Omental fat pad (tissue), 4 donors: ENCODE results near the gene IFNL1. TPM values are rescaled to one million over a fixed set of nuclear protein-coding genes. Genes with fewer than 3 reads are reported as not detected.

Experiments used
- ATAC-seq: fragments of 150-250 bp; one replicate; pipeline ENCODE4 v1.9.1; 2016; ENCODE audit warnings: mild to moderate bottlenecking, moderate library complexity; ENCODE audit not compliant: low FRiP score
- DNase-seq: peaks from one replicate; pipeline ENCODE4 v3.0.0-alpha.2; 2019; ENCODE audit warnings: low spot score
- total RNA-seq, 4 donors: library from RNA; depleted of rRNA; stranded (reverse); fragments of >200 nt; gene quantifications; one replicate each; pipeline ENCODE4 v1.1.0, GENCODE V29; 2016
- TF ChIP-seq, protein P1 (sequence below), 3 donors: fragments of 450-650 bp; IDR thresholded peaks; one replicate each; pipeline ENCODE4 v1.5.1; 2016 to 2017; ENCODE audit warnings: antibody characterized with exemption in 3 of 3, mild to moderate bottlenecking in 3 of 3, moderate library complexity in 2 of 3

The IFNL1 gene
- total RNA-seq, 4 donors from 2014 or later = not detected

DNA sequence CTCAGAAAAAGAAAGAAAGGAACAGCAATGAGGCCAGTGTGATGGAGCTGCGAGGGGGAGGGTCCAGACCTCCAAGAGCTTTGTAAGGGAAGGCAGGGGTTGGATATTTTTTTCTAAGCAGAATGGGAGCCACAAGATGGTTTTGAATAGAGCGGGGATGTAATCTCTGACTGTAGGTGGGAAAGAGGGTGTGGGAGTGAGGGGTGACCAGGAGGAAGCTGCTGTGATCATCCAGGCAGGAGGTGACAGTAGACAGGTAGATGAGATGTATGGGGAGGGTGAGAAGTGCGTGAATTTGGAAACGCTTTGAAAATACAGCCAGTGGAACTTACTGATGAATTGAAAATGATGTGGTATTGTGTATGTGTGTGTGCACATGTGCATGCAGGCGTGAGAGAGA lies 20.6 kb upstream of the IFNL1 start:
- TF ChIP-seq, protein P1, sequence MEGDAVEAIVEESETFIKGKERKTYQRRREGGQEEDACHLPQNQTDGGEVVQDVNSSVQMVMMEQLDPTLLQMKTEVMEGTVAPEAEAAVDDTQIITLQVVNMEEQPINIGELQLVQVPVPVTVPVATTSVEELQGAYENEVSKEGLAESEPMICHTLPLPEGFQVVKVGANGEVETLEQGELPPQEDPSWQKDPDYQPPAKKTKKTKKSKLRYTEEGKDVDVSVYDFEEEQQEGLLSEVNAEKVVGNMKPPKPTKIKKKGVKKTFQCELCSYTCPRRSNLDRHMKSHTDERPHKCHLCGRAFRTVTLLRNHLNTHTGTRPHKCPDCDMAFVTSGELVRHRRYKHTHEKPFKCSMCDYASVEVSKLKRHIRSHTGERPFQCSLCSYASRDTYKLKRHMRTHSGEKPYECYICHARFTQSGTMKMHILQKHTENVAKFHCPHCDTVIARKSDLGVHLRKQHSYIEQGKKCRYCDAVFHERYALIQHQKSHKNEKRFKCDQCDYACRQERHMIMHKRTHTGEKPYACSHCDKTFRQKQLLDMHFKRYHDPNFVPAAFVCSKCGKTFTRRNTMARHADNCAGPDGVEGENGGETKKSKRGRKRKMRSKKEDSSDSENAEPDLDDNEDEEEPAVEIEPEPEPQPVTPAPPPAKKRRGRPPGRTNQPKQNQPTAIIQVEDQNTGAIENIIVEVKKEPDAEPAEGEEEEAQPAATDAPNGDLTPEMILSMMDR (IDR thresholded peaks at IDR 0.05) = no peak
- ATAC-seq (no peak), DNase-seq (no peak)

DNA sequence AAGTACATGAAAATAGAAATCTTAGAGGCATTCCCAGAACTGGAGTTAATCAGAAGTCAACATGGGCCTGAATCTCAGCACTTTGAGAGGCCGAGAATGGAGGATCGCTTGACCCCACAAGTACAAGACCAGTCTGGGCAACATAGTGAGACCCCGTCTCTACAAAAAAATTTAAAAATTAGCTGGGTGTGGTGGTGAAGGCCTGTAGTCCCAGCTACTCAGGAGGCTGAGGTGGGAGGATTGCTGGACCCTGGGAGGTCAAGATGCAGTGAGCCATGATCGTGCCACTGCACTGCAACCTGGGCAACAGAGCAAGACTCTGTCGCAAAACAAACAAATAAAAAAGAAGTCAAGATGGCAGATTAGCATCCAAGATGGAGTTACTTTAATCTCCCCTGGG lies 19.5 kb upstream of the IFNL1 start:
- no peak for ATAC-seq
- DNase-seq = no peak
- TF ChIP-seq, protein P1 (IDR thresholded peaks at IDR 0.05) = no peak

DNA sequence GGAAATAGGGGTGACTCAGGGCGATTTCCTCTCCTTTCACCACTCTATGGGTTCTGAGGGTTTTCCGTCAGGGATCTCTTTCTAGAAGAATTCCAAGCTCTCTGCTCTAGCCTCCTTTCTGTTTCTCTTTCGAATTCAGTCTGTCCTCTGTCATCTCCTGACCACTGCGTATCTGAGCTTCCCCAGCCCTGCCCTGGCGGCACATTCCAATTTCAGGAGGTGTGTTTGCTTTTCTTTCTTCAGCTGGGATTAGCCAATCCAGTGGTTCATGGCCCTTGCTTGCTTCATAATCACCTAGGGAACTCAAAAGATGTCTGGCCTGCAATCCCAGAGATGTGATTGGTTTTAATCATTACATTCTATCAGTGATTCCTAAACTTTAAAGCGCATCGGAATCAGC lies 18.6 kb upstream of the IFNL1 start:
- DNase-seq = no peak
- TF ChIP-seq, protein P1 (IDR thresholded peaks at IDR 0.05) = no peak
- no peak for ATAC-seq

DNA sequence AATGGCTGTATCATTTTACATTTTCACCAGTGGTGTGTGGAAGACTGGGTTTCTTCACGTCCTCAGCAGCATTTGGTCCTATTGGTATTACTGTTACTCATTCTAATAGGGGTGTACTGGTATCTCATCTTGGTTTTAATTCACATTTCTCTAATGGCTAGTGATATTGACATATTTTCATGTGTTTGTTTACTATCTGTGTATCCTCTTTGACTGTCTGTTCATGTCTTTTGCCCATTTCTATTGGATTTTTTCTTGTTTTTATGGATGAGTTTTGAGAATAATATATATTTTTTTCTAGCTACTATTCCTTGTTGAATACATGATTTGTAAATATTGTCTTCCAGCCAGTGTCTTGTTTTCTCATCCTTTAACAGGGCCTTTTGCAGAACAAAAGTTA lies 14.2 kb upstream of the IFNL1 start:
- ATAC-seq (no peak), DNase-seq (no peak)
- TF ChIP-seq, protein P1 (IDR thresholded peaks at IDR 0.05) = no peak

DNA sequence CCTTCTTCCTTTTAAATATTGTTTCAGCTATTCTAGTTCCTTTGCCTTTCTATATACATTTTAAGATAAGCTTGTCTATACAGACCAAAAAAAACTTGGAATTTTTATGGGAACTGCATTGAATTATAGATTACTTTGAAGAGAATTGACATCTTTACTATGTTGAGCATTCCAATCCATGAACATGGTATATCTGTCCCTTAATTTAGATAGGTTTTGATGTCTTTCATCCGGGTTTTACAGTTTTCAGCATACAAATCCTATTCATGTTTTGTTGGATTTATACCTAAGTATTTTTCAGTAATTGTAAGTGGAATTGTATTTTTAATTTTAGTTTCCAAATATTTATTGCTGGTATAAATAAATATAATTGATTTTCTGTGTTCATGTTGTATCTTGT lies 12.2 kb upstream of the IFNL1 start:
- TF ChIP-seq, protein P1 (IDR thresholded peaks at IDR 0.05) = no peak
- DNase-seq (no peak), ATAC-seq (no peak)

DNA sequence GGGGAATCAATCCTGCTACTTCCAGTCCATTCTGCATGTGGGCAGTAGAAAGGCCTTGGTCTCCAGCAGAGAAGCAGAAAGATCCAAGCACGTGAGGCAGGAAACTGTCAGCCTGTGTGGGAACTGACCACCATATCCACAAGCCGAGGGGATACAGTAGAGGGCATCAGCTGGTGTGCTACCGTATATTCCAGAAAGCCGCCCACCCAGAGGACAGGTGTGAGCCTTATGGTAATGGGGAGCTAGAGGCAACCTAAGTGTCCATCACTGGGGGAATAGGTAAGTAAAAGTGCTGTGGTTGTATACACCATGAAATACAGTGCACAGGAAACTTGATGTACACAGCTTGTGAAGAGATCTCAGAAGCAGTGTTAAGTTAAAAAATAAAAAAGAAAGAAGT lies 2.8 kb upstream of the IFNL1 start:
- no peak for DNase-seq
- ATAC-seq = no peak
- TF ChIP-seq, protein P1 (IDR thresholded peaks at IDR 0.05) = no peak

DNA sequence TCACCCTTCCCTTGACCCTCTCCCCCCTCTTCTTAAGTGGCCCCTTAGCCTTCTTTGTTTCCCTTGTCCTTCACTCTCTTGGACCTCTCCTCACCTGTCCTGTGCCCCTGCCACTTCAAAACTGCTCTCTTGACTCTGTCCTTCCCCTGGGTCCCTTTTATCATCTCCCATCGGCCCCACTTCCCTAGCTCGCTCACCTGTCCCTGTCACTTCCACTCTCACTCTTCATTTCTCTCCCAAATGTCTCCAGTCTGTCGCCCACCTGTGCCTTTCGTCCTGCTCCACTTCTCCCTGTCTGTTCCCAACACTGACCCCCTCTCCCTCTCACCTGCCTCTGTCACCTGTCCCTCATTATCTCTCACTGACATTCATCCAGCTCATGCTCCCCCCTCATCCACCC lies 699 bp downstream of the IFNL1 start:
- no peak for DNase-seq
- TF ChIP-seq, protein P1 (IDR thresholded peaks at IDR 0.05) = no peak
- no peak for ATAC-seq
